ENCODE data around the gene AMDHD2. TPM values are rescaled to one million over a fixed set of nuclear protein-coding genes. Genes with fewer than 3 reads are reported as not detected.

Gene AMDHD2
- total RNA-seq, 1 experiment from 2014 or later, result 50.3 TPM

GRCh38 chr16:2482708-2483534 lies 37.2 kb upstream of the AMDHD2 start:
- H3K36me3 ChIP-seq (ENCODE audit: low read depth, low read length), result no peaks in the 10 kb centered on the region
- H3K9me3 ChIP-seq (ENCODE audit: low read length), result no peaks in the 10 kb centered on the region
- H3K9ac ChIP-seq (ENCODE audit: low read length), result no peak overlapping the region
- H3F3A ChIP-seq (ENCODE audit: low read length, unreplicated experiment), result no peaks in the 10 kb centered on the region
- ChIA-PET POLR2A (ENCODE audit: unreplicated experiment) (no interaction called here), CTCF (no interaction called here)
- H2AFZ ChIP-seq (ENCODE audit: low read length), result no peak overlapping the region
- no peak for TF ChIP-seq EZH2 (IDR thresholded peaks at IDR 0.05; ENCODE audit: low read length, unreplicated experiment)
- DNase-seq, result no peak
- no TSS peak for BruUV-seq (replicated peaks)
- H3K4me1 ChIP-seq (ENCODE audit: insufficient read depth, low read length), result no peaks in the 10 kb centered on the region
- peaks cover 8% of the 10 kb centered on the region; the same call in 1 of the 2 replicates for H3K79me2 ChIP-seq (ENCODE audit: low read length)
- no peaks in the 10 kb centered on the region for H3K27me3 ChIP-seq (ENCODE audit: low read length)
- ATAC-seq, result no peak
- no peak overlapping the region for H3K4me2 ChIP-seq (ENCODE audit: low read length)
- H3K9me2 ChIP-seq (replicated peaks; ENCODE audit: low read length), result no peaks in the 10 kb centered on the region
- no peaks in the 10 kb centered on the region for H4K20me1 ChIP-seq (ENCODE audit: low read length)
- H3K27ac ChIP-seq (ENCODE audit: low read length), result no peak overlapping the region
- intact Hi-C loops (cut with micrococcal nuclease), result no loop called here
- no peak overlapping the region for H3K4me3 ChIP-seq (ENCODE audit: low read length)

DNA sequence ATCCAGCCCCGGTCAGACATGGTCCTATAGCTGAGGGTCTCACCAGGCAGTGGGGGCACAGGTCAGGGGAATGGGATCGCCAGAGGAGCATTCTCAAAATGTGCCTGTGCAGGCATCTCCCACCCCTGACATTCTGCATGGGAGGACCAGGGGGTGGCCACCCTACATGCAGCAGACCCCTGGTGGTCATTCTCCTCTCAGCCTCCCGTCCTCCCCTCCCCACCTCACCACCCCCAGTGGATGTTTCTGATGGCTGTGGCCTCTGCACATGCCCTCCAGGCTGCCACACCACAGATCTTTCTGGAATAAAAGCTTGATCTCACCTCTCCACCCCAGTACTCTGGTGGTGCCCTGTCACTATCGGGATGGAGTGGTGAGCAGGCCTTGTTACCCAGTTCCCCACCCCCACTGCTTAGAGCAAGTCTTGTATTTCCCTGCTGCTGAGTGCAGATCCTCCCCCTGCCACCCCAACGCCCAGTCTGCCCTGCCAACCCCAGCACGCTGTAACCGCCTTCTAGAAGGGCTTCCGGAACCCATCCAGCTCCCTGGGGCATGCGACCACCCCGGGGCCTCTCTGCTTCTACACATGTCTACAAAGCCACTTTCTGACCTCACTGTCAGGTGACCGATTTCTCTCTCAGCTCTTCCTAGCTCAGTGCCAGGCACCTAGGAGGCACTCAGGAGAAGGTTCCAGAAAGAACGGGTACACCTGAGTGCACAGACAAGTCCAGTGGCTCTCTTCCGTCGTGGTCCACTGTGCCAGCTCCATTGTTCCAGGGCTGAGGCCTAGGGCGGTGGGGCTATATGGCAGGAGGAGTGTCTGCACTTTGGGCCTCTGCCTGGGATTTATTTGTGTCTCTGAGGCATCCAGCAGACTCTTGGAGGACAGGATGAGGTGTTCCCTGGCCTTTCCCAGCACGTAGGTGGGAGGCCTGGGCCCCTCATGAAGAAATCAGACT lies 36.0 kb upstream of the AMDHD2 start:
- Histone ChIP-seq H3K9me2 (replicated peaks; ENCODE audit: low read length) (no peaks in the 10 kb centered on the region), H3K27me3 (ENCODE audit: low read length) (no peaks in the 10 kb centered on the region), H3K9me3 (ENCODE audit: low read length) (no peaks in the 10 kb centered on the region), H2AFZ (ENCODE audit: low read length) (no peak overlapping the region), H3F3A (ENCODE audit: low read length, unreplicated experiment) (no peaks in the 10 kb centered on the region), H3K4me1 (ENCODE audit: insufficient read depth, low read length) (no peaks in the 10 kb centered on the region), H3K4me3 (ENCODE audit: low read length) (no peak overlapping the region), H3K4me2 (ENCODE audit: low read length) (no peak overlapping the region), H3K36me3 (ENCODE audit: low read depth, low read length) (no peaks in the 10 kb centered on the region), H4K20me1 (ENCODE audit: low read length) (no peaks in the 10 kb centered on the region), H3K9ac (ENCODE audit: low read length) (no peak overlapping the region), H3K27ac (ENCODE audit: low read length) (no peak overlapping the region), H3K79me2 (ENCODE audit: low read length) (no peaks in the 10 kb centered on the region)
- intact Hi-C loops (cut with micrococcal nuclease), result no loop called here
- ATAC-seq, result no peak
- TF ChIP-seq, protein P1, sequence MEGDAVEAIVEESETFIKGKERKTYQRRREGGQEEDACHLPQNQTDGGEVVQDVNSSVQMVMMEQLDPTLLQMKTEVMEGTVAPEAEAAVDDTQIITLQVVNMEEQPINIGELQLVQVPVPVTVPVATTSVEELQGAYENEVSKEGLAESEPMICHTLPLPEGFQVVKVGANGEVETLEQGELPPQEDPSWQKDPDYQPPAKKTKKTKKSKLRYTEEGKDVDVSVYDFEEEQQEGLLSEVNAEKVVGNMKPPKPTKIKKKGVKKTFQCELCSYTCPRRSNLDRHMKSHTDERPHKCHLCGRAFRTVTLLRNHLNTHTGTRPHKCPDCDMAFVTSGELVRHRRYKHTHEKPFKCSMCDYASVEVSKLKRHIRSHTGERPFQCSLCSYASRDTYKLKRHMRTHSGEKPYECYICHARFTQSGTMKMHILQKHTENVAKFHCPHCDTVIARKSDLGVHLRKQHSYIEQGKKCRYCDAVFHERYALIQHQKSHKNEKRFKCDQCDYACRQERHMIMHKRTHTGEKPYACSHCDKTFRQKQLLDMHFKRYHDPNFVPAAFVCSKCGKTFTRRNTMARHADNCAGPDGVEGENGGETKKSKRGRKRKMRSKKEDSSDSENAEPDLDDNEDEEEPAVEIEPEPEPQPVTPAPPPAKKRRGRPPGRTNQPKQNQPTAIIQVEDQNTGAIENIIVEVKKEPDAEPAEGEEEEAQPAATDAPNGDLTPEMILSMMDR (conservative IDR thresholded peaks at IDR 0.05; ENCODE audit: low read depth, low read length), result no peak
- no peak for TF ChIP-seq EZH2 (IDR thresholded peaks at IDR 0.05; ENCODE audit: low read length, unreplicated experiment)
- no peak for TF ChIP-seq EZH2phosphoT487 (IDR thresholded peaks at IDR 0.05; ENCODE audit: borderline replicate concordance, low read length)
- BruUV-seq (replicated peaks), result no TSS peak
- DNase-seq, result no peak
- ChIA-PET POLR2A (ENCODE audit: unreplicated experiment) (no interaction called here), CTCF (no interaction called here)

- intact Hi-C loops (cut with micrococcal nuclease), result no loop called here
- H3K9me3 ChIP-seq (ENCODE audit: low read length), result no peaks in the 10 kb centered on the region
- H3K36me3 ChIP-seq (ENCODE audit: low read depth, low read length), result no peaks in the 10 kb centered on the region
- ChIA-PET CTCF (no interaction called here), POLR2A (ENCODE audit: unreplicated experiment) (no interaction called here)
- no peak overlapping the region for H3K27ac ChIP-seq (ENCODE audit: low read length)
- ATAC-seq (no peak), DNase-seq (no peak)
- no peaks in the 10 kb centered on the region for H3K79me2 ChIP-seq (ENCODE audit: low read length)
- H3K9me2 ChIP-seq (replicated peaks; ENCODE audit: low read length), result no peaks in the 10 kb centered on the region
- H4K20me1 ChIP-seq (ENCODE audit: low read length), result no peaks in the 10 kb centered on the region
- no peaks in the 10 kb centered on the region for H3F3A ChIP-seq (ENCODE audit: low read length, unreplicated experiment)
- H3K27me3 ChIP-seq (ENCODE audit: low read length), result no peaks in the 10 kb centered on the region
- TF ChIP-seq, protein P1 (conservative IDR thresholded peaks at IDR 0.05; ENCODE audit: low read depth, low read length), result no peak
- TF ChIP-seq EZH2 (IDR thresholded peaks at IDR 0.05; ENCODE audit: low read length, unreplicated experiment) (no peak), EZH2phosphoT487 (IDR thresholded peaks at IDR 0.05; ENCODE audit: borderline replicate concordance, low read length) (no peak)
- H2AFZ ChIP-seq (ENCODE audit: low read length), result no peak overlapping the region
- no peak overlapping the region for H3K4me2 ChIP-seq (ENCODE audit: low read length)
- H3K9ac ChIP-seq (ENCODE audit: low read length), result no peak overlapping the region
- H3K4me1 ChIP-seq (ENCODE audit: insufficient read depth, low read length), result no peaks in the 10 kb centered on the region
- BruUV-seq (replicated peaks), result no TSS peak
- H3K4me3 ChIP-seq (ENCODE audit: low read length), result no peak overlapping the region
Observed at GRCh38 chr16:2484898-2485508, 35.2 kb upstream of the AMDHD2 start.

All from PC-3 (cell line).